ENCODE results near the gene ELP4.

- TF ChIP-seq ZNF530 (tag by site-specific recombination; IDR thresholded peaks at IDR 0.05; ENCODE audit: low read depth) = no peak
- no peak for TF ChIP-seq ZEB2 (tag by site-specific recombination; IDR thresholded peaks at IDR 0.05)
- TF ChIP-seq ZNF561 (tag by site-specific recombination; IDR thresholded peaks at IDR 0.05; ENCODE audit: borderline replicate concordance) = no peak
- TF ChIP-seq ZNF292 (tag by site-specific recombination; IDR thresholded peaks at IDR 0.05; ENCODE audit: borderline replicate concordance, low read depth) = no peak
- TF ChIP-seq ZNF768 (tag by site-specific recombination; IDR thresholded peaks at IDR 0.05) = no peak
- no peak for TF ChIP-seq CTCF (tag by site-specific recombination; IDR thresholded peaks at IDR 0.05)
- no peak for TF ChIP-seq ZNF394 (tag by site-specific recombination; IDR thresholded peaks at IDR 0.05; ENCODE audit: borderline replicate concordance)
- no peak for TF ChIP-seq ZNF549 (tag by site-specific recombination; IDR thresholded peaks at IDR 0.05)
Measured at GRCh38 chr11:31655483-31655882, 145.9 kb downstream of the ELP4 start.

Measured in HEK293 (cell line).